Measurements from ENCODE around the gene ANKFN1.

ANKFN1 gene

GRCh38 chr17:56449176-56449575, 295.9 kb downstream of the ANKFN1 start:
- no peak for DNase-seq
- in situ Hi-C loops (cut with HindIII; ENCODE audit: low pct_ligation_motif_present, low pct_unique_long_range_greater_than_20kb, low sequenced_read_pairs): no loop called here

GRCh38 chr17:56451629-56452028, 298.4 kb downstream of the ANKFN1 start:
- in situ Hi-C loops (cut with HindIII; ENCODE audit: low pct_ligation_motif_present, low pct_unique_long_range_greater_than_20kb, low sequenced_read_pairs): no loop called here
- DNase-seq: no peak

DNA sequence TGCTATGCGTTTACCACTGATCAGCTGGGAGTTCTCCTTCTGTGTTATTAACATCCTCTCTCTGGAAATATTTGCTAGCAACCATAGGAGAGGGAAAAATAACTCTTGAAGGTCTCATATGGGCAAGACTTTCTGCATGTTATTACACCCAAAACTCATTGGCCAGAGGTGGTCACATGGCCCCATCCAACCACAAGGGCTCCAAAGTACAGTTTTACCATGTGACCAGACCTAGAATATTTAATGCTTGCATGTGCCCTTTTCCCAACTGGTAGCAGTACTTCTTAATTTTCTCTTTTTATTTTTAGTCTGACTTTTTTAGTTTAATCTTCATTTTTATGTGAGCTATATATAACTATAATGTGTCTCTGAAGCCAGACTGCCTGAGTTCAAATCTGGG, 299.2 kb downstream of the ANKFN1 start:
- no peak for DNase-seq
- in situ Hi-C loops (cut with HindIII; ENCODE audit: low pct_ligation_motif_present, low pct_unique_long_range_greater_than_20kb, low sequenced_read_pairs): no loop called here

DNA sequence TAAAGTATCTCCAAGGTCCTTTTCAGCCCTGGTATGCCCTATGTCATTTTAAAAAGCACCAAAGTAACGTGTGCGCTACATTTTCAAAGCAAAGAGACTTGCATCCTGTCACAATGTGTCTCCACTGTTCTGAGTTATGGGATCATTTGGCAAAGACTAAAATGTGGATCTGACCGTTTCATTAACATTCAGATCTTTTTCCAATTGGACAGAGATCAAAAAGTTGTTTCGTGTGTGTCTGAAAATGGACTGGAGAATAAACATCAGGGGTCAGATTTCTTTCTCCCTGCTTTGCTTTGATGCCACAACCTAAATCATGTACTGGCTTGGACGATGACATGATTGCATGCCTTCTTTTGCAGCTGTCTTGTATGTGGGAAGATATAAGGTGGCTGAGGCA, 304.2 kb downstream of the ANKFN1 start:
- in situ Hi-C loops (cut with HindIII; ENCODE audit: low pct_ligation_motif_present, low pct_unique_long_range_greater_than_20kb, low sequenced_read_pairs): no loop called here
- no peak for DNase-seq

- DNase-seq: no peak
- in situ Hi-C loops (cut with HindIII; ENCODE audit: low pct_ligation_motif_present, low pct_unique_long_range_greater_than_20kb, low sequenced_read_pairs): no loop called here
These were observed 312.6 kb downstream of the ANKFN1 start for GRCh38 chr17:56465886-56466285.

DNA sequence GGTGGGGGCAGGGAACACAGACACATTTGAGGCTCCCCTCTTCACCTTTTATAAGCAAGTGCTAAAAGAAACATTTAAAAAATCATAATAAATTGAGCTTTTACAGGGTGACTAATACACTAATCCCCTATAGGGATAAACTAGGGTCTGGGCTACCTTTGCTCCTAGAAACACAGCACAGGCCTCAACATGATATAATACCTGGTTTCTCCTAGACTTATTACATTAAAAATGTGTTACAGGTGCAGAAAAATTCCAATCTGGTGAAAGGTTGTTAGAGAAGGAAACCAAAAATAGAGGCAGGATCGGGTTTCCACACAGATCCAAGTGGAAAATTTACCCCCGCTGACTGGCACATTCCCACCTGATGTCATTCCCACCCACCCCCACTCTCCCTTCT, 315.6 kb downstream of the ANKFN1 start:
- in situ Hi-C loops (cut with HindIII; ENCODE audit: low pct_ligation_motif_present, low pct_unique_long_range_greater_than_20kb, low sequenced_read_pairs): no loop called here
- DNase-seq: no peak

DNA sequence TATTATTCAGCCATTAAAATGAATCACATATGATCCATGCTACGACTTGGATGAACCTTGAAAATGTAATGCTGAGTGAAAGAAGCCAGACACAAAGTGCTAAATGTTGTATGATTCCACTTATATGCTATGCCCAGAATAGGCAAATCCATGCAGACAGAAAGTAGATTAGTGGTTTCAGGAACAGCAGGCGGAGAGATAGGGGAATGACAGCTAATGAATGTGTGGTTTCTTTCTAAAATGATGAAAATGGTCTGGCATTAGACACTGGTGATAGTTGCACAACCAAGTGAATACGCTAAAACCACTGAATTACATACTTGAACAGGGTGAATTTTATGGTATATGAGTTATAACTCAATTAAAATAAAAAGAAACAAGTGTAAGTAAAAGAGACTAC, 318.4 kb downstream of the ANKFN1 start:
- in situ Hi-C loops (cut with HindIII; ENCODE audit: low pct_ligation_motif_present, low pct_unique_long_range_greater_than_20kb, low sequenced_read_pairs): no loop called here
- DNase-seq: no peak

- DNase-seq: no peak
- in situ Hi-C loops (cut with HindIII; ENCODE audit: low pct_ligation_motif_present, low pct_unique_long_range_greater_than_20kb, low sequenced_read_pairs): no loop called here
These were observed 321.8 kb downstream of the ANKFN1 start for GRCh38 chr17:56475116-56475515.

GRCh38 chr17:56478836-56479447, 325.7 kb downstream of the ANKFN1 start:
- in situ Hi-C loops (cut with HindIII; ENCODE audit: low pct_ligation_motif_present, low pct_unique_long_range_greater_than_20kb, low sequenced_read_pairs): no loop called here
- peak; percentile 32 for DNase-seq

DNA sequence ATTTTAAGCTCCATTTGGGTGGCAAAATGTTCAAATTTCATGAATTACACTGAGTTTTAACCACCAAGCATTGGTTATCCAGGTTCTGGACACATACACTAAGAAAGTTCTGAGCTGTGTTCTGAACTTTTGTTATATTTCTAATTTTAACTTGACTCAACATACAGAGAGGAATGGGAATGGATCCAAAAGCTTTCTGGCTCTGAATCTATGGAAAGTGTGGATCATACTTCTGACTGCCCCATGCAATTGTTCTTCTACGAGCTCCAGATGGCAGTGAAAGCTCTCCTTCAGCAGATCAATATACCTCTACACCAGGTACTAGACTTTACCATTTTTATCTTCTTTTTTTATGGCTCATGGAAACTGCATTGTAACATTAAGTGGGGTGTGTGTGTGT, 327.2 kb downstream of the ANKFN1 start:
- no peak for DNase-seq
- in situ Hi-C loops (cut with HindIII; ENCODE audit: low pct_ligation_motif_present, low pct_unique_long_range_greater_than_20kb, low sequenced_read_pairs): no loop called here

DNA sequence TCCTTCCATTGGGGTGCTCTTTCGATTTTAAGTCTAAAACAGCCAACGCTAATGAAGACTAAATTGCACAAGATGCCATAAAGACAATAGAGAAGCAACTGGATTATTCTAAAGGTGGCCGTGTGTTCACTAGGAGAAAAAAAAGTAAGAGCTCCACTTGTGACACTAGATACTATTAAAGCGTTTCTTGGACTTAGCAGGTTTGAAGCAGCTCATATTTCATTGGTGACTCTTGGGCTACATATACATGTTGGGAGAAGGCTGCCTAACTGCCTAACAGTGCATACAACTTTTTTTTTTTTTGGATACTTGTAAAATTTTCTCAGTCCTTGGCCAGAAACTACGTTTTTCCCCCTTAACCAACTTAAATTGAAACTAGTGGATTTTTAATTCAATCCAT, 328.4 kb downstream of the ANKFN1 start:
- DNase-seq: no peak
- in situ Hi-C loops (cut with HindIII; ENCODE audit: low pct_ligation_motif_present, low pct_unique_long_range_greater_than_20kb, low sequenced_read_pairs): no loop called here

GRCh38 chr17:56482229-56482628, 329.0 kb downstream of the ANKFN1 start:
- DNase-seq: no peak
- in situ Hi-C loops (cut with HindIII; ENCODE audit: low pct_ligation_motif_present, low pct_unique_long_range_greater_than_20kb, low sequenced_read_pairs): no loop called here

- in situ Hi-C loops (cut with HindIII; ENCODE audit: low pct_ligation_motif_present, low pct_unique_long_range_greater_than_20kb, low sequenced_read_pairs): no loop called here
- DNase-seq: no peak
These were observed 333.5 kb downstream of the ANKFN1 start for GRCh38 chr17:56486732-56487131.

- no peak for DNase-seq
- in situ Hi-C loops (cut with HindIII; ENCODE audit: low pct_ligation_motif_present, low pct_unique_long_range_greater_than_20kb, low sequenced_read_pairs): no loop called here
These were observed 335.5 kb downstream of the ANKFN1 start for GRCh38 chr17:56488800-56489199.

DNA sequence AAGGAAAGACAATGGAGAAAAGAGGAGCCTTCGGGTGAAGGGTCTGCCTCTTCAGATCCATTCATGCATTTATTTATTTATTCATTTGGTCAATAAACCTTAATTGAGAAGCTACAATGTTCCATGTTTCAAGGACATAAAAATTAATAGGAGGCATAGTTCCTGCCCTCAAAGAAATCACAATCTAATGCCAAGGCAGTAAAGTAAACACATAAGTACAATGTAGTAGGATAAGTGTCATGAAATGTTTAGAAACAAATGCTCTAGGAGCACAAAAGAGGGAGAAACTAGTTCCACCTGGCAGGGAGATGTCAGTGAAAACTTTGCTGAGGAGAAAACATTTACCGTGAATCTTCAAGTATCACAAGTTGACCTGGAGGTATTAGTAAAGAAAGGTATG, 336.7 kb downstream of the ANKFN1 start:
- in situ Hi-C loops (cut with HindIII; ENCODE audit: low pct_ligation_motif_present, low pct_unique_long_range_greater_than_20kb, low sequenced_read_pairs): no loop called here
- DNase-seq: no peak

DNA sequence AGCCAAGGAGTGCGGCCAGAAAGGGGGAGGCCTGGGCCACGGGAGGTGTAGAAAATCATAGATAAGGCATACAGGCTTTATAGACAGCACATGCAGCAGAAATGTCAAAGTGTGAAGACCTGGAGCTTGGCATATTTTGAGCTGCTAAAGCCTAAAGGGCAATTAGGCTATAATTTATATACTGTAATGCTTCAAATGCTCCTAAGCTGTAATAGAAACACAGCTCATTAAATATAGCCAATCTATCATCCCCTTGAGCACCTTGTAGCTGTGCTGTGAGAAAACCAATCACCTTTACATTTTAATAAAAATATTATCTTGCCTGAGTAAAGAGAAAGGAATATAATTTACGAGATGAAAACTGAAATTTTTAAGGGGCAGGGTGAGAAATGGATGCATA, 342.3 kb downstream of the ANKFN1 start:
- in situ Hi-C loops (cut with HindIII; ENCODE audit: low pct_ligation_motif_present, low pct_unique_long_range_greater_than_20kb, low sequenced_read_pairs): no loop called here

GRCh38 chr17:56497132-56497531, 343.9 kb downstream of the ANKFN1 start:
- no peak for DNase-seq
- in situ Hi-C loops (cut with HindIII; ENCODE audit: low pct_ligation_motif_present, low pct_unique_long_range_greater_than_20kb, low sequenced_read_pairs): no loop called here

More for the DNA sequence above, 342.3 kb downstream of the ANKFN1 start:
- DNase-seq: no peak

GRCh38 chr17:56499799-56500388, 346.6 kb downstream of the ANKFN1 start:
- in situ Hi-C loops (cut with HindIII; ENCODE audit: low pct_ligation_motif_present, low pct_unique_long_range_greater_than_20kb, low sequenced_read_pairs): no loop called here

GRCh38 chr17:56502120-56502654, 348.9 kb downstream of the ANKFN1 start:
- in situ Hi-C loops (cut with HindIII; ENCODE audit: low pct_ligation_motif_present, low pct_unique_long_range_greater_than_20kb, low sequenced_read_pairs): no loop called here
- no peak for DNase-seq

More at GRCh38 chr17:56499799-56500388, 346.6 kb downstream of the ANKFN1 start:
- peak; percentile 58 for DNase-seq

- in situ Hi-C loops (cut with HindIII; ENCODE audit: low pct_ligation_motif_present, low pct_unique_long_range_greater_than_20kb, low sequenced_read_pairs): no loop called here
- no peak for DNase-seq
These were observed 352.0 kb downstream of the ANKFN1 start for GRCh38 chr17:56505154-56505756.

Data from ACHN (cell line).